Measurements from ENCODE around the gene CFAP92. TPM values are rescaled to one million over a fixed set of nuclear protein-coding genes. Genes with fewer than 3 reads are reported as not detected.

CFAP92 gene
- total RNA-seq, 1 experiment from 2014 or later, result 0.33 TPM

- CTCF ChIA-PET, result no interaction called here
- no peaks in the 10 kb centered on the region for H4K20me1 ChIP-seq (ENCODE audit: low read length)
- H3K79me2 ChIP-seq (ENCODE audit: low read length), result no peaks in the 10 kb centered on the region
- 0 out of 2 replicates have a peak, but pooled peaks cover 6% of the 10 kb centered on the region for H3K27me3 ChIP-seq (ENCODE audit: low read length)
- no peaks in the 10 kb centered on the region for H3K36me3 ChIP-seq (ENCODE audit: low read depth, low read length)
- H3K4me3 ChIP-seq (ENCODE audit: low read length), result no peak overlapping the region
- no peak overlapping the region for H3K27ac ChIP-seq (ENCODE audit: low read length)
- no peaks in the 10 kb centered on the region for H3K4me1 ChIP-seq (ENCODE audit: insufficient read depth, low read length)
- no TSS peak for BruUV-seq (replicated peaks)
- H3K9me3 ChIP-seq (ENCODE audit: low read length), result no peaks in the 10 kb centered on the region
- POLR2A ChIA-PET (ENCODE audit: unreplicated experiment), result no interaction called here
- no peak for TF ChIP-seq EZH2phosphoT487 (IDR thresholded peaks at IDR 0.05; ENCODE audit: borderline replicate concordance, low read length)
- H3K4me2 ChIP-seq (ENCODE audit: low read length), result no peak overlapping the region
- H3K9ac ChIP-seq (ENCODE audit: low read length), result no peak overlapping the region
- H3K9me2 ChIP-seq (replicated peaks; ENCODE audit: low read length), result no peaks in the 10 kb centered on the region
- intact Hi-C loops (cut with micrococcal nuclease), result no loop called here
- H2AFZ ChIP-seq (ENCODE audit: low read length), result no peak overlapping the region
- no peaks in the 10 kb centered on the region for H3F3A ChIP-seq (ENCODE audit: low read length, unreplicated experiment)
- no peak for ATAC-seq
- no peak for DNase-seq
Observed at GRCh38 chr3:129040039-129040336, 46.1 kb upstream of the CFAP92 start.

- no peak overlapping the region for H2AFZ ChIP-seq (ENCODE audit: low read length)
- DNase-seq (no peak), ATAC-seq (no peak)
- no peaks in the 10 kb centered on the region for H3F3A ChIP-seq (ENCODE audit: low read length, unreplicated experiment)
- H3K4me1 ChIP-seq (ENCODE audit: insufficient read depth, low read length), result no peaks in the 10 kb centered on the region
- no peaks in the 10 kb centered on the region for H3K9me2 ChIP-seq (replicated peaks; ENCODE audit: low read length)
- ChIA-PET POLR2A (ENCODE audit: unreplicated experiment) (no interaction called here), CTCF (no interaction called here)
- no peak overlapping the region for H3K4me2 ChIP-seq (ENCODE audit: low read length)
- H3K36me3 ChIP-seq (ENCODE audit: low read depth, low read length), result no peaks in the 10 kb centered on the region
- no peaks in the 10 kb centered on the region for H4K20me1 ChIP-seq (ENCODE audit: low read length)
- TF ChIP-seq EZH2phosphoT487 (IDR thresholded peaks at IDR 0.05; ENCODE audit: borderline replicate concordance, low read length), result no peak
- no peak for TF ChIP-seq CTCF (conservative IDR thresholded peaks at IDR 0.05; ENCODE audit: low read depth, low read length)
- TF ChIP-seq EZH2 (IDR thresholded peaks at IDR 0.05; ENCODE audit: low read length, unreplicated experiment), result no peak
- H3K4me3 ChIP-seq (ENCODE audit: low read length), result no peak overlapping the region
- H3K27ac ChIP-seq (ENCODE audit: low read length), result no peak overlapping the region
- no peaks in the 10 kb centered on the region for H3K9me3 ChIP-seq (ENCODE audit: low read length)
- H3K9ac ChIP-seq (ENCODE audit: low read length), result no peak overlapping the region
- 0 out of 2 replicates have a peak, but pooled peaks cover 6% of the 10 kb centered on the region for H3K27me3 ChIP-seq (ENCODE audit: low read length)
- BruUV-seq (replicated peaks), result no TSS peak
- intact Hi-C loops (cut with micrococcal nuclease), result no loop called here
- no peaks in the 10 kb centered on the region for H3K79me2 ChIP-seq (ENCODE audit: low read length)
Observed at GRCh38 chr3:129039271-129040038, 45.6 kb upstream of the CFAP92 start.

GRCh38 chr3:129038121-129038855 lies 44.4 kb upstream of the CFAP92 start:
- CTCF ChIA-PET, result no interaction called here

More at GRCh38 chr3:129038121-129038855, 44.4 kb upstream of the CFAP92 start:
- Histone ChIP-seq H3K9me2 (replicated peaks; ENCODE audit: low read length) (no peaks in the 10 kb centered on the region), H4K20me1 (ENCODE audit: low read length) (no peaks in the 10 kb centered on the region), H3K4me3 (ENCODE audit: low read length) (no peak overlapping the region), H3K9ac (ENCODE audit: low read length) (no peak overlapping the region), H3K9me3 (ENCODE audit: low read length) (no peaks in the 10 kb centered on the region), H3K27ac (ENCODE audit: low read length) (no peak overlapping the region), H3K4me1 (ENCODE audit: insufficient read depth, low read length) (no peaks in the 10 kb centered on the region), H3F3A (ENCODE audit: low read length, unreplicated experiment) (no peaks in the 10 kb centered on the region), H3K4me2 (ENCODE audit: low read length) (no peak overlapping the region), H3K79me2 (ENCODE audit: low read length) (no peaks in the 10 kb centered on the region), H3K27me3 (ENCODE audit: low read length) (0 out of 2 replicates have a peak, but pooled peaks cover 6% of the 10 kb centered on the region), H2AFZ (ENCODE audit: low read length) (no peak overlapping the region), H3K36me3 (ENCODE audit: low read depth, low read length) (no peaks in the 10 kb centered on the region)
- intact Hi-C loops (cut with micrococcal nuclease), result no loop called here
- no TSS peak for BruUV-seq (replicated peaks)
- TF ChIP-seq EZH2phosphoT487 (IDR thresholded peaks at IDR 0.05; ENCODE audit: borderline replicate concordance, low read length), result no peak
- TF ChIP-seq CTCF (conservative IDR thresholded peaks at IDR 0.05; ENCODE audit: low read depth, low read length), result no peak
- no peak for TF ChIP-seq EZH2 (IDR thresholded peaks at IDR 0.05; ENCODE audit: low read length, unreplicated experiment)
- ATAC-seq, result no peak
- no peak for DNase-seq
- POLR2A ChIA-PET (ENCODE audit: unreplicated experiment), result no interaction called here
